DOHH2 (cell line): ENCODE measurements around the gene AVPI1.

Experiments used
- EZH2phosphoT487 ChIP-seq: fragments of 200-600 bp; sonication (generic); IDR thresholded peaks from 2 replicates; pipeline ENCODE4 v1.6.1; 2017; ENCODE audit warnings: borderline replicate concordance, mild to moderate bottlenecking, antibody characterized with exemption, low read length, moderate library complexity, mixed read lengths
- TF ChIP-seq, protein P1 (sequence below): fragments of 200-600 bp; sonication (generic); IDR thresholded peaks from one replicate; pipeline ENCODE4 v1.5.1; 2014; ENCODE audit warnings: antibody characterized with exemption, mild to moderate bottlenecking, low read depth, low read length; ENCODE audit not compliant: poor library complexity, severe bottlenecking

DNA sequence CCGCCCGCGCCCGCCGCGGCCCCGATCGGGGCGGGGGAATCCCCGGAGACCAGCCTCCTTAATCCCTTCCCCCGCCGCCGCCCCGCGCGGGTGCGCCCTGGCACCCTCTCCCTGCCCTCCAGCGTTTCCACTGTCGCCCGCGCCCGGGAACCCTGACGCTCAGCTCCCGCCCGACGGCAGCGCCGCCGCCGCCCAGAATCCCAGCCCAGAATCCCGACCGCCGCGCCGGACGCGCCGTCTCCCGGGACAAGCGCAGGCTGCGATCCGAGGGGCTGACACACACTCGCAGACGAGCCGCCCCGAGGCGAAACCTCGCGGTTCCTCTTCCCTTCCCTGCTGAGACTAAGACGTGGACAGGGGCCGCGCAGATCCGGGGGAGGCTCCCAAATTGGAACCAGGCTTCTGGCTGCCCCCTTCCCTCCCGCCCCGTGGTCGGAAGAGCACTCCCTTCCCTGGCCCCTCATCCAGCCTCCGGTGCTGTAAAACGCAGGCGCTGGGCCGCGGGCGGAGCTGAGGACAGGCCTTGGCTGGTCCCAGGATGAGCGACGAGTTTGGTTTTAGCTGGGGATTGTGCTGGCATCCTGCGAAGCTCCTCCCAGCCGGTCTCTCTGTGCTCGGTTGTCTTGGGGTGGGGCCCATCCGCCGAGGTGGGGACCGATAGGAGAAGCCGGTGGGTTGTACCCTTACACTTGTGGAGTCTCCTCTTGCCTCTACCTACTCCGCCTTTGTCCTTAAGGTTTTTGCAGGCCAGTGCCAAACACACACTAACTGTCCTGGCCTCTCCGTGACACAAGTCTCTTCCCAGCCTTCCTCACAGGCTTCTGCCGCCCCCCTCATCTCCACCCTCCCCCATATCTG, 27.6 kb upstream of the AVPI1 start:
- TF ChIP-seq EZH2phosphoT487, result no peak
- TF ChIP-seq, protein P1, sequence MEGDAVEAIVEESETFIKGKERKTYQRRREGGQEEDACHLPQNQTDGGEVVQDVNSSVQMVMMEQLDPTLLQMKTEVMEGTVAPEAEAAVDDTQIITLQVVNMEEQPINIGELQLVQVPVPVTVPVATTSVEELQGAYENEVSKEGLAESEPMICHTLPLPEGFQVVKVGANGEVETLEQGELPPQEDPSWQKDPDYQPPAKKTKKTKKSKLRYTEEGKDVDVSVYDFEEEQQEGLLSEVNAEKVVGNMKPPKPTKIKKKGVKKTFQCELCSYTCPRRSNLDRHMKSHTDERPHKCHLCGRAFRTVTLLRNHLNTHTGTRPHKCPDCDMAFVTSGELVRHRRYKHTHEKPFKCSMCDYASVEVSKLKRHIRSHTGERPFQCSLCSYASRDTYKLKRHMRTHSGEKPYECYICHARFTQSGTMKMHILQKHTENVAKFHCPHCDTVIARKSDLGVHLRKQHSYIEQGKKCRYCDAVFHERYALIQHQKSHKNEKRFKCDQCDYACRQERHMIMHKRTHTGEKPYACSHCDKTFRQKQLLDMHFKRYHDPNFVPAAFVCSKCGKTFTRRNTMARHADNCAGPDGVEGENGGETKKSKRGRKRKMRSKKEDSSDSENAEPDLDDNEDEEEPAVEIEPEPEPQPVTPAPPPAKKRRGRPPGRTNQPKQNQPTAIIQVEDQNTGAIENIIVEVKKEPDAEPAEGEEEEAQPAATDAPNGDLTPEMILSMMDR, result peak; percentile 27
